Suppressor macrophage (primary cell): Measurements from ENCODE around the gene SYT3.
A peak's percentile ranks its signal among the peaks of the same experiment; 100 is the strongest.

Experiments
- DNase-seq, 4 experiments: peaks; one replicate each; pipeline ENCODE4 v3.0.0-alpha.2; 2020 to 2022

The SYT3 gene

DNA sequence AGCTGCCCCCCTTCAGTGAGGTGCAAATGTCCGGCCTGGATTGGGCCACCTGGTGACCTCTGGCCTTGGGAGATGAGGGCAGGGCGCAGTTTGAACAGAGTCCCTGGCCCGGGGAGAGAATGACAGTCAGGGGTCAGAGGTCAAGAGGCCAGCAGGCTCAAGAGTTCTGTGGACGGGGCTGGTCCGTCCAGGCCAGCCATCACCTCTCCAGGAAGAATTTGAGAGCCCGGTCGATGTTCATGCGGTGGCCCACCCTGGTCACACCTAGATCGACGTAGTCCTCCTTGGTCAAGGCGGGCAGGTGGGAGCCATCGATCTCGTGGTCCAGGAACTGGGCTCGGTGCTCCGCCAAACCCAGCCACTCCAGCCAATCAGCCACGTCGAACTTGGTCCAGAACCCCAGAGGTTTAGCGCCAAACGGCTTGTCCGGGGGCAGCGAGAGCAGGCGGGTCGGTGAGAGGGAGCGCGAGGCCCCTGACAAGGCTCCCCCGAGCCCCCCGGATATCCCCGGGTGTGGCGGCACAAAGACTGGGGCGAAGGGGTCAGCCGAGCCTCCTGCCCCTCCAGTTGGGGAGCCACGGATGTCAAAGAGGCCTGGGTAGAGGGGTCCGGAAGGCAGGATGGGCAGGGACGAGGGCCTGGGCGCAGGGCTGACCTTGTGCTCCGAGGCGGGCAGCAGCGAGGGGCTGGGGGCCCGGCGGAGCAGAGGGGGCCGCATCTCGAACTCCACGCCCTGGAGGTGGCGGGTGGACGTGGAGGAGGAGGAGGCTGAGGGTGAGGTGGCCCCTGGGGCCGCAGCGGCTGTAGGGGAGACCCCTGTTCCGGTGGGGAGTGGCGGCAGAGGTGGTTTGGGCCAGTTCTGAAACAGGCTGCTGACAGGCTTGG lies 22.3 kb upstream of the SYT3 start:
- no peak for DNase-seq

DNA sequence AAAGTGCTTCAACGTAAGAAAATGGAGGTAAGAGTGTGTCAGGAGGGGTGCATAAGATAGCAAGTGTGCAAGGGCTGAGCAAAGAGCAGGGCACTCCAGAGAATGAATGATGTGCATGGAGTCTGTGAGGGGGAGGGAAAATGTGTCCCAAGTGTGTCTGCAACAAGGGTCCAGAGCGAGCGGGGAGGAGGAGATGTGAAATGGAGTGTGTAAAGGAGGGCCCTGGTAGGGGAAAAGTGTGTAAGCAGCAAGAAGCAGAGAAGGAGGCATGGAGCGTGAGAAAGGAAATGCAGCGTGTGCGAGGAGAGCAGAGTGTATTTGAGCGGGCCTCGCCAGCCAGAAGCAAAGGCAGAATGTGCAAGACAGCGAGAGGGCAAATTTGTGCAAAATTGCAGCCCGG lies 21.3 kb upstream of the SYT3 start:
- DNase-seq = no peak

DNA sequence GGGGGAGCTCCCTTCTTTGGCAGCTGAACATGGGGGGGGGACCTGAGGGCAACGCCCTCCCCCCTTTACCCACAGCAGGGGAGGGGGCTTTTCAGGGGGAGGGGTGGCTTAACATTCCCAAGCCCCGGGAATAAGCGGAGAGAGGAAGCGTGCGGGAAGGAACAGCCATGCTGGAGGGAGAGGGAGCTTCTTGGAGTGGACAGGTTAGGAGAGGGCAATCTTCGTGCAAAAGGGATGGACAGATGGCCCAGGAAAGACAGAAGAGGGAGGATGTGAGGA lies 20.3 kb upstream of the SYT3 start:
- no peak for DNase-seq

GRCh38 chr19:50659318-50660087 lies 19.8 kb upstream of the SYT3 start:
- DNase-seq = no peak

DNA sequence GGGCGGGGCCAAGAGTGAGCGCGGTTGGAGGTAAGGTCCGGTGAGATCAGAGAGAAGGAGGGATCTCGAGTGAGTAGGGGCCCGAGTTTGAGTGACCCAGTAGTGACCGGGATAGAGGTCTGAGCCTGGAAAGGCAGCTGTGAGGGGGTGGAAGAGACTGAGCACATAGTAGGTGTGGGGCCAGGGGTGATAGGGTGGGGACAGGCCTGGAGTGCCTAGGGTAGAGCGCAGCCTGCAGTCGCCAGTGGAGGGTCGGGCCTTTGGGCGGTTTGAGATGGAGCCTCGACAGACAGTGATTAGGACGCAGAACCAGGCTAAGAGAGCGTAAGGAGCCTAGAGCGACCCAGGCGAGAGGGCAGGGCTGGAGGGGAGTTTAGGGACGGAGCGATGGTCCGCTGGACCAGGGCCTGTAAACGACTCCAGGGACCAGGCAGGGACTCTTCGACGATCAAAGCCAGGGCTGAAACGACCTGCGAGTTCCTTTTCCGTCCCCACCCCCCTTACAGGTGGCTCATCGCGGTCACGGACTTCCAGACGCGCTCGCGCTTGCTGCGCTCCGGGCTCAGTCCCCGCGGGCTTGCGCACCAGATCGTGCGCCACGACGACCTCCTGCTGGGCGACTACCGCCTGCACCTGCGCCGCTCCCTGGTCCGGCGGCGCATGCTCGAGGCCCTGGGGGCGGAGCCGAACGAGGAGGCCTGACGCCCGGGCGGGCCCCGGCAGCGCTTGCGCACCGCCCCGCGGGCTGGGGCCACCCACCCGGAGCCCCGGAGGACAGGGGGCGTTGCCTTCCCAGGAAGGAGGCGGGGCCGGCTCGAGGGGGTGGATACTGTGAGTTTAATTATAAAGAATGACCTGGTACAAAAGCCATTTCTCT lies 19.0 kb upstream of the SYT3 start:
- peak; percentile 42 to 81 (median 52) for DNase-seq

DNA sequence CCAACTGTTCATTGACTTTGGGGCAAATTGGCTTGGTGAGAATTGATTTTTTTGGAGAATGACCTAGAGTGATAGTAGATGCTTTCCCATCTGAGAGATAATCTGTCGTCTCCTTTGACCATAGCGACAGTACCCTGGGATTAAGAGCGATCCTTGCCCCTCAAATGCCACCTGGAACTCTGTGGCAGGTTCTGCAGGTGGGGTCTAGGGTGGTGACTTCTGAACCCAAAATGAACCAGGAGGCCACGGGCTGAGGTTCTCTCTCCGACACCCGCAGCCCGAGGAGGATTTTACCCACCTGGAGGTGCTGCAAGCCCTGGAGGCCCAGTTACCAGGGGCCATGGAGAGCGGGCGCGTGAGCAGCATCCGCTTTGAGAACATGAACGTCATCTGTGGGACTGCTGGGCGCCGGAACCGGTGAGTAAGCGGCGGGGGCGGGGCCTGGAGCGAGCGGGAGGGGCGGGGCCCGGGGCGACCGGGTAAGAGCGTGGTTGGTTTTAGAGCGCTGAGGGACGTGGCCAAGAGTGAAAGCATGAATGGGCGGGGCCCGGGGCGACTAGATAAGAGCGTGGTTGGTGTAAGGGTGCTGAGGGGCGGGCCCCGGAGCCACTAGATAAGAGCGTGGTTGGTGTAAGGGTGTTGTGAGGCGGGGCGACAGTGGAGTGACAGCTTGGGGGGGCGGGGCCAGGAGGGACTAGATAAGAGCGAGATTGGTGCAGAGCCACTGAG lies 18.2 kb upstream of the SYT3 start:
- peak; percentile 88 to 93 (median 90) for DNase-seq

GRCh38 chr19:50657222-50657669 lies 17.6 kb upstream of the SYT3 start:
- no peak for DNase-seq

- DNase-seq = no peak
These were observed 15.2 kb upstream of the SYT3 start for GRCh38 chr19:50654882-50655281.

- no peak for DNase-seq
These were observed 13.0 kb upstream of the SYT3 start for GRCh38 chr19:50652722-50653121.

- no peak for DNase-seq
These were observed 11.5 kb upstream of the SYT3 start for GRCh38 chr19:50651174-50651573.

GRCh38 chr19:50649433-50650391 lies 10.0 kb upstream of the SYT3 start, which contains the start of gene C19orf81:
Gene C19orf81, plus strand, starts transcription at chr19:50649445. Its CDS starts 0 bp downstream, at chr19:50649445.
- DNase-seq = no peak

GRCh38 chr19:50648659-50649058 lies 9.0 kb upstream of the SYT3 start:
- DNase-seq = no peak

GRCh38 chr19:50647879-50648615 lies 8.4 kb upstream of the SYT3 start:
- no peak for DNase-seq

- DNase-seq = no peak
These were observed 6.6 kb upstream of the SYT3 start for GRCh38 chr19:50646074-50646807.

DNA sequence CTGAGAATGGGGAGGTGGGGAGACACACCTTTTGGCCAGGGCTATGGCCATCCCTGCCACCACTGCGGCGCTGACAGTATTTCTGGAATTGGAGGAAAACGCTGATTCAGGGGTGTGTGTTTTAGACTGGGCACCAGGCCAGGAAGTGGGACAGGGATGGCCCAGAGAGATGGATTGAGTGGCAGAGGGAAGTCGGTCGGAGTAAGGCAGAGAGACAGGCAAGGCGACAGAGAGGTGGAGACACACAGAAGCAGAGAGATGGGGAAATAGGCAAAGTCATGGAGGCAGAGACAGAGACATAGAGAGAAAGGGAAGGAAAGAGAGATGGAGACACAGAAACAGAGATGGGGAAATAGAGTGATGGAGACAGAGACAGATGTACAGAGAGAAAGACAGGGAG lies 5.4 kb upstream of the SYT3 start:
- DNase-seq = no peak

GRCh38 chr19:50644315-50644915 lies 4.7 kb upstream of the SYT3 start:
- no peak for DNase-seq

DNA sequence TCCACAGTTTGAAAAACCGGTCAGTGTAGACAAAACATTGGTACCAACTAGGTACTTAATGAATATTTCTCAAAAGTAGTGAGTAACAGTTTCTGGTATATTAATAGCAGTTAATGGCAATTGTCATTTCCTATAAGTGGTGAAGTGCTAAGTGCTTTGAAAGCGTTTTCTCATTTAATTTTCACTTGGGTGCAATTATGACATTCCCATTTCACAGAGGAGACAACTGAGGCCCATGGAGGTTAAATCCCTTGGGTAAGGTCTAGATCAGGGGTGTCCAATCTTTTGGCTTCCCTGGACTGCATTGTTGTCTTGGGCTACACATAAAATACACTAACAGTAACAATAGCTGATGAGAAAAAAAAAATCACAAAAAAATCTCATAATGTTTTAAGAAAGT lies 687 bp upstream of the SYT3 start:
- no peak for DNase-seq

GRCh38 chr19:50638600-50638999 lies 1.1 kb downstream of the SYT3 start:
- DNase-seq = no peak
